Endodermal cell (in vitro differentiated cells): ENCODE data around the gene MELTF. TPM values are rescaled to one million over a fixed set of nuclear protein-coding genes. Genes with fewer than 3 reads are reported as not detected.
A peak's percentile ranks its signal among the peaks of the same experiment; 100 is the strongest.

Experiments used
- DNase-seq: peaks from one replicate; pipeline ENCODE4 v3.0.0-alpha.2; 2017
- H3K27ac ChIP-seq: 2 replicates; pipeline ENCODE4 v1.5.1; 2013; ENCODE audit warnings: mild to moderate bottlenecking, low read depth, low read length, moderate library complexity
- H3K27me3 ChIP-seq: 2 replicates; pipeline ENCODE4 v1.6.1; 2013; ENCODE audit warnings: mild to moderate bottlenecking, low read length, moderate library complexity; ENCODE audit not compliant: insufficient read depth, control insufficient read depth, poor library complexity, severe bottlenecking
- H3K36me3 ChIP-seq: 2 replicates; pipeline ENCODE4 v1.7.0; 2013; ENCODE audit warnings: mild to moderate bottlenecking, low read length, moderate library complexity; ENCODE audit not compliant: control insufficient read depth, insufficient read depth
- H3K4me1 ChIP-seq: one replicate; pipeline ENCODE4 v1.7.0; 2013; ENCODE audit warnings: low read length; ENCODE audit not compliant: control insufficient read depth, insufficient read depth
- H3K4me3 ChIP-seq: 2 replicates; pipeline ENCODE4 v1.5.1; 2013; ENCODE audit warnings: mild to moderate bottlenecking, low read length, moderate library complexity
- H3K9ac ChIP-seq: 2 replicates; pipeline ENCODE4 v1.6.1; 2013; ENCODE audit warnings: mild to moderate bottlenecking, low read length, moderate library complexity; ENCODE audit not compliant: poor library complexity, severe bottlenecking; ENCODE audit errors: extremely low read depth
- H3K9me3 ChIP-seq: 2 replicates; pipeline ENCODE4 v1.6.1; 2013; ENCODE audit warnings: mild to moderate bottlenecking, low read length, moderate library complexity; ENCODE audit not compliant: control insufficient read depth
- H3K27ac Mint-ChIP-seq: 2 replicates; pipeline ENCODE4 v1.8.0; 2020; ENCODE audit warnings: mixed read lengths
- H3K27me3 Mint-ChIP-seq: 2 replicates; pipeline ENCODE4 v1.8.0; 2021; ENCODE audit warnings: mild to moderate bottlenecking, mixed read lengths; ENCODE audit not compliant: insufficient read depth
- H3K36me3 Mint-ChIP-seq: 2 replicates; pipeline ENCODE4 v1.8.0; 2020; ENCODE audit warnings: low read depth, mixed read lengths
- H3K4me1 Mint-ChIP-seq: 2 replicates; pipeline ENCODE4 v1.8.0; 2020; ENCODE audit warnings: mixed read lengths
- H3K4me3 Mint-ChIP-seq: 2 replicates; pipeline ENCODE4 v1.8.0; 2020; ENCODE audit warnings: mild to moderate bottlenecking, moderate library complexity, mixed read lengths
- H3K9me3 Mint-ChIP-seq: 2 replicates; pipeline ENCODE4 v1.8.0; 2020; ENCODE audit warnings: mild to moderate bottlenecking, mixed read lengths
- CTCF ChIP-seq: fragments of 200-600 bp; sonication (generic); conservative IDR thresholded peaks from 2 replicates; pipeline ENCODE4 v1.5.0; 2021; ENCODE audit warnings: antibody characterized with exemption, mild to moderate bottlenecking
- WGBS, 2 experiments: methylation state at CpG; one replicate each; pipeline versions ENCODE4 v1.1.5 to v1.1.7; 2013; ENCODE audit warnings: missing lambda C conversion rate in 2 of 2, mixed read lengths in 1 of 2; ENCODE audit not compliant: insufficient coverage in 1 of 2, insufficient read length in 1 of 2; 5-methylcytosine and 5-hydroxymethylcytosine counted together
- long read RNA-seq, 4 experiments: library from polyadenylated mRNA in 2 of 4; library from RNA in 1 of 4; library from capped mRNA in 1 of 4; stranded (forward) in 3 of 4; unstranded in 1 of 4; transcript quantifications; one replicate each; pipeline ENCODE4 v2.0.0, GENCODE V29; 2020 to 2021; ENCODE audit warnings: inconsistent platforms in 1 of 4
- polyA plus RNA-seq, 2 experiments: library from polyadenylated mRNA; stranded (reverse); fragments of 50-300 nt; gene quantifications; one replicate each; pipeline ENCODE4 v1.2.3, GENCODE V29; 2013
- total RNA-seq, 2 donors: library from RNA; stranded (reverse); fragmentation: NEBNext Ultra II Directional in 1 of 2; extraction: Animal tissue kit (Norgen Biotek cat#: 25700) in 1 of 2; gene quantifications; 2 replicates in 1 of 2; 3 replicates in 1 of 2; pipeline ENCODE4 v1.2.1, GENCODE V29; 2021

MELTF gene
- total RNA-seq: 10 to 100 TPM; 11.3 to 15.1 TPM
- polyA plus RNA-seq (2013, experiment 1 of 2): 4.8 TPM
- 5.1 TPM for polyA plus RNA-seq (2013, experiment 2 of 2)
- long read RNA-seq, experiment 1, partial matches to known transcripts: 1 of 3 reads
- long read RNA-seq, experiment 1, other reads (novel, unspliced or antisense): 1 of 3 reads
- long read RNA-seq, experiment 2, transcript MELTF-202 (7 exons, 1,650 nt): major isoform, 6 of 16 reads
- long read RNA-seq, experiment 2, partial matches to known transcripts: 6 of 16 reads
- long read RNA-seq, experiment 2, other reads (novel, unspliced or antisense): 3 of 16 reads
- long read RNA-seq, experiment 3, partial matches to known transcripts: 1 of 6 reads
- long read RNA-seq, experiment 3, other reads (novel, unspliced or antisense): 2 of 6 reads
- long read RNA-seq, experiment 4, partial matches to known transcripts: 0 of 3 reads
- long read RNA-seq, experiment 4, other reads (novel, unspliced or antisense): 0 of 3 reads

- Histone ChIP-seq H3K4me3 (peak within 1 kb of the TSS; percentile 66), H3K27ac (no peak within 1 kb of the TSS), H3K9me3 (no peaks in the 10 kb centered on the region), H3K4me1 (peaks cover 6% of the 10 kb centered on the region), H3K27me3 (peaks cover 18% of the 10 kb centered on the region), H3K36me3 (no peaks in the 10 kb centered on the region), H3K9ac (no peak within 1 kb of the TSS)
- no peaks in the 10 kb centered on the region for H3K9me3 Mint-ChIP-seq
- peaks cover 9% of the 10 kb centered on the region for H3K4me1 Mint-ChIP-seq
- peaks cover 5% of the 10 kb centered on the region for H3K36me3 Mint-ChIP-seq
- no peak within 1 kb of the TSS for H3K27ac Mint-ChIP-seq
- peak; percentile 97 for TF ChIP-seq CTCF
- peak; percentile 90 for DNase-seq
- WGBS, 2 experiments: 6 to 40% methylated on average over 2 to 60 of the region's 60 CpGs
- peak within 1 kb of the TSS; percentile 63 for H3K4me3 Mint-ChIP-seq
- peaks cover 43% of the 10 kb centered on the region for H3K27me3 Mint-ChIP-seq
These were observed at the start of gene MELTF for GRCh38 chr3:197029511-197030167. MELTF (minus strand) TSS chr3:197029817; CDS start chr3:197029702, 115 bp downstream.

DNA sequence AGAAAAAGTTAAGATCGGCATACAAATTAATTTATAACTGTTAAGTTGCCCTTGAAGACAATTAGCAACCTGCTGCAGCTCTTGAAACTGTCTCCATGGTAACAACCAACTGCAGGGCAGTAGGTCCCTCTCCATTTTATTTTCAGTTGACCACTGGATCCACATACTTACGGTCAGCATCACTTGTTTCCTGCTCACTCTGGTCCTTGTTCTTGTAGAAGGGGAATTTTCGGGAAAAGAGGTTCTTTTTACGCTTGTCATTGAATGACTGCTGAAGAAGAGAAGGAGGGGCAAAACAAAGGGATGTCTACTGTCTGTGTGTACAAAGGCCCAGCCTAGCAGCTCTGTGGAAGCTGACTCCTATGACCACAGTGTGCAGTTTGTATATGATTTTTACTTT is 46.8 kb upstream of the MELTF start:
- H3K9me3 ChIP-seq: no peaks in the 10 kb centered on the region
- TF ChIP-seq CTCF: no peak
- Mint-ChIP-seq H3K36me3 (peaks cover 30% of the 10 kb centered on the region), H3K27ac (no peak overlapping the region), H3K27me3 (no peaks in the 10 kb centered on the region), H3K4me1 (no peaks in the 10 kb centered on the region), H3K4me3 (no peak overlapping the region), H3K9me3 (no peaks in the 10 kb centered on the region)
- no peak for DNase-seq
- no peak overlapping the region for H3K9ac ChIP-seq
- no peak overlapping the region for H3K27ac ChIP-seq
- no peaks in the 10 kb centered on the region for H3K4me1 ChIP-seq
- peaks cover 43% of the 10 kb centered on the region for H3K36me3 ChIP-seq
- 93 to 100% methylated on average over 3 to 4 of the region's 4 CpGs for WGBS, 2 experiments
- no peak overlapping the region for H3K4me3 ChIP-seq
- no peaks in the 10 kb centered on the region for H3K27me3 ChIP-seq

DNA sequence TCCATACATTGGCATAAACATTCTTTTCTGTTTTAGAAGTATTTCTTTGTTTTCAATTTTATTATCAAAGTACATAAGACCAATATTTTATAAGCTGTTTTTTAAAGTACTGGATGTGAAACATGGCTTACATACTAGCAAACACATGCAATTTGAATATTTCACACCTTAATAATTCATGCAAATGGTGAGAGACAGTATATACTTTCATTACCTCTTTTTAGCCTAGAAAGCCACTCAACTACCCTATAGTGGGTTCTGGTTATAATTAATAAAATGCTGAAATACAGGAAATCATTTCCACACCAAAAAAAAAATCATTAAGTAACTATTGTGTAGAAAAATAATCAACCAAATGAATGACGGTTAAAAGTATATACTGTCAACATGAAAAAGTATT is 38.5 kb upstream of the MELTF start:
- no peak for TF ChIP-seq CTCF
- H3K4me3 Mint-ChIP-seq: no peak overlapping the region
- H3K9me3 Mint-ChIP-seq: no peaks in the 10 kb centered on the region
- Histone ChIP-seq H3K27me3 (no peaks in the 10 kb centered on the region), H3K9ac (no peak overlapping the region), H3K9me3 (no peaks in the 10 kb centered on the region), H3K4me3 (no peak overlapping the region), H3K4me1 (no peaks in the 10 kb centered on the region), H3K36me3 (peaks cover 20% of the 10 kb centered on the region), H3K27ac (no peak overlapping the region)
- H3K27me3 Mint-ChIP-seq: no peaks in the 10 kb centered on the region
- H3K4me1 Mint-ChIP-seq: peaks cover 11% of the 10 kb centered on the region
- WGBS, 2 experiments: 75% methylated on average over 1 of the region's 1 CpG; no CpG with 5 or more reads in 1 of the 2 experiments
- H3K36me3 Mint-ChIP-seq: peaks cover 22% of the 10 kb centered on the region
- no peak overlapping the region for H3K27ac Mint-ChIP-seq
- DNase-seq: no peak
